Right renal pelvis (tissue), 4 donors: Measurements from ENCODE around the gene PICK1. TPM values are rescaled to one million over a fixed set of nuclear protein-coding genes. Genes with fewer than 3 reads are reported as not detected.
A peak's percentile ranks its signal among the peaks of the same experiment; 100 is the strongest.
"Not testable (repeated sequence)": the region's sequence is repeated elsewhere in the genome, so short reads cannot be mapped to it uniquely, and the experiment has no call there.

Experiments used
- DNase-seq, 4 donors: peaks; one replicate each; pipeline ENCODE4 v3.0.0-alpha.2; 2013; ENCODE audit warnings: low read depth in 4 of 4, low spot score in 3 of 4, missing footprints in 1 of 4
- polyA plus RNA-seq, 4 donors: library from polyadenylated mRNA; unstranded; fragments of 120-200 nt; gene quantifications; one replicate each; pipeline ENCODE4 v1.2.1, GENCODE V29; 2013; ENCODE audit not compliant: insufficient read length in 4 of 4

PICK1 gene
- polyA plus RNA-seq, 4 donors = 27.5 to 38.8 (median 29.3) TPM

GRCh38 chr22:38110863-38111852 lies 54.0 kb downstream of the PICK1 start:
- DNase-seq = no peak

GRCh38 chr22:38111925-38112355 lies 54.7 kb downstream of the PICK1 start:
- DNase-seq = no peak

DNA sequence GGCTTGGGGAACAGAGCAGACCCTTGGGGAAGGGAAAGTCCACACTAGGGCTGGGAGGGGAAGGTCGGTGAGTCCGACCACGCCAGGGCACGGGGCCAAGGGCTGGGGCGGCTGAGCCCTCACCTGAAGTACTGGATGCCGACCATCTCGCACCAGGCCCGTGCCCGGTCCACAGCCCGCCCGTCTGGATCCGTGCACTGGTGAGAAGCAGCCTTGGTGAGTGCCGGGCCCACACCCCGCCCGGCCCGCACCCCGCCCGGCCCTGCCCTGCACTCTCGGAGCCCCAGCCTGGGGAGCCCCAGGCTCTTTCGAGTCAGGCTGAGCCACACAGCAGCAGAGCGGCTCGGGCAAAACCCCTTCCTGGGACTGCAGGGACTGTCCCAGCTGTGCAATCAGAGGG lies 55.2 kb downstream of the PICK1 start:
- no peak for DNase-seq

GRCh38 chr22:38114484-38115398 lies 57.5 kb downstream of the PICK1 start:
- DNase-seq = peak in 1 of 4 donors; percentile 42

- DNase-seq = no peak
Measured at GRCh38 chr22:38115423-38116205, 58.4 kb downstream of the PICK1 start.

- DNase-seq = not testable (repeated sequence)
Measured at GRCh38 chr22:38117556-38117955, 60.4 kb downstream of the PICK1 start.

DNA sequence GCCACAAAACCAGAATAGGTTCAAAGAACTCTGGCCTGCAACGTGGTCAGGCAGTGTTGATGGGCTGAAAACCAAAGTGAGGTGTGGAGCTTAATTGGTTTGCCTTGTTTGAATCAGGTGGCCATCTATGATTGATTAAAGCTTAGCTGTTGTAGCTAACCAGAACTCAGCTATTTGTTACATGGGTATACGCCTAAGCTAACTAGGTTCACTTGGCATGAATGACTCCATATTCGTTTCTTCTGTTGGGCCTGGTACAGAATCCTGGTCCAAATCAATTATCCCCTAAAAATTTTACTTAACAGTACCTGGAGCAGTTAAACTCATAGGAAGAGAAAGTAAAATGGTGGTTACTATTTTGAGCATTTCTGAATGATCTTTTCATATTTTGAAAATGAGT lies 61.0 kb downstream of the PICK1 start:
- DNase-seq = no peak

DNA sequence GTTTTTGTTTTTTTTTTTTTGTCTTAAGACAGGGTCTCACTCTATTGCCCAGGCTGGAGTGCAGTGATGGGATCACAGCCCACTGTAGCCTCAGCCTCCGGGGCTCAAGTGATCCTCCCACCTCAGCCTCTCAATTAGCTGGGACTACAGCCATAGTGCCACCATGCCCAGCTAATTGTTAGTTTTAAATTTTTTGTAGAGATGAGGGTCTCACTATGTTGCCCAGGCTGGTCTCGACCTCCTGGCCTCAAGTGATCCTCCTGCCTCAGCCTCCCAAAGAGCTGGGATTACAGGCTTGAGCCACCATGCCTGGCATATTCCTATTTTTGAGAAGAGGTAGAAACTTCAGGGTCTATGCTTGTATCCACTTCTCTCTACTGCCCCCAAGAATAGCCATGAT lies 61.5 kb downstream of the PICK1 start:
- DNase-seq = not testable (repeated sequence)

- no peak for DNase-seq
Measured at GRCh38 chr22:38120359-38121110, 63.3 kb downstream of the PICK1 start.

DNA sequence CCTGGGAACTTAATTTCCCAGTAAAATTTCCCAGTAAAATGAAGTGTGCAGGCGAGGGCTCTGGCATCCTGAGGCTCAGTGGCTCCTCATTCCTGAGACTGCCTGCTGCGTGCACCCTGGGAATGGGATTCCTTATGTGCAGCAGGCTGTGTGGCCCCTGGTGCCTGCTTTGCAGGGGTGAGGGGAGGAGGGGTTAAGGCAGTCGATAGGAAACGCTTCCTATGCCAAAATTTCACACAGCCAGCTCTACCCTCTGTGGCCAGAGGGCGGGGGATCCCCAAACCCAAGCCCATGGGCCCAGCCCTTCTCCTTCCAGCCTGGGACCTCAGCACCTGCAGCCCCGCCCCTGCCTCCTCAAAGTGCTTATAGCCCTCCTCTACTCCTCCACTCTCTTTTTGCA lies 65.4 kb downstream of the PICK1 start:
- no peak for DNase-seq

DNA sequence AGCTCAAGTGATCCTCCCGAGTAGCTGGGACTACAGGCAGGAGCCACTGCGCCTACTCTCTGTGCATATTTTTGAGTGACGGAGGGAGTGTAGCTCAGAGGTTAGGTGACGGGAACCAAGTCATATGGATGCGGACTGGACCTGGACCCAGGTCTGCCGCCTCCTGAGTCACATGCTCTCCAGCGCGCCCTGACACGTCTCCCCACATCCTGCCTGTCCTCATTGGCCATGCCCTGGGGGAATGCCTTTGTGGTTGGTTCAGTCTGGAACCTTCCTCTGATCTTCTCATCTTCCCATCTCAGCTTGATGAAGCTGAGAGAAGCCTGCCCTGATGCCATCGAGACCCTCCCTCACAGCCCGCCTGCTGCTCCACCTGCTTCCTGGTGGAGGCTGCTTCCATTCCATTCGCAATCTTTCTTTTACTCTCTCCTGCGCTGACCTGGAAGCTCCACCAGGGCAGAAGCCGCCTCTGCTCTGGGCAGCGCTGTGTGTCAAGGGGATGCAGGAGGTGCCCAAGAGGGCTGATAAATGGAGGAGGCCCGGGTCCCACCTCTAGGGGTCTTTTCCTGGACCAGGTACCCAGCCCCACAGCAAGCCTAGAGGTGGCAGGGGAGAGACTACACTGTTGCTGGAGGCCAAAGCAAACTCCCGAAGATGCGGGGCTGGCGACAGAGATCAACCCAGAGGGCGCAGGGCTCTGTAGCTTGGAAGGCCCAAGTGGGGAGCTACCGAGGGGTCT lies 67.2 kb downstream of the PICK1 start:
- DNase-seq = no peak

- no peak for DNase-seq
Measured at GRCh38 chr22:38125038-38125610, 67.9 kb downstream of the PICK1 start.

Other genes starting within 250 kb of the PICK1 start
- 10 to 100 TPM; 14.0 to 18.8 (median 14.4) TPM for gene GCAT, start 249.5 kb upstream of the PICK1 start, polyA plus RNA-seq
- gene GALR3, start 234.0 kb upstream of the PICK1 start, polyA plus RNA-seq = under 1 TPM in 1 of 4 donors, not detected in 3; 0.04 TPM
- 10 to 100 TPM; 25.5 to 30.5 (median 29.4) TPM for gene ANKRD54, start 213.1 kb upstream of the PICK1 start, polyA plus RNA-seq
- gene EIF3L, start 208.0 kb upstream of the PICK1 start, polyA plus RNA-seq = 1,000 to 10,000 TPM; 1,007 to 1,114 (median 1,055) TPM
- gene MICALL1, start 151.1 kb upstream of the PICK1 start, polyA plus RNA-seq = 10 to 100 TPM; 27.4 to 29.8 (median 28.1) TPM
- 1 to 10 TPM; 6.1 to 8.0 (median 6.8) TPM for gene C22orf23, start 103.8 kb upstream of the PICK1 start, polyA plus RNA-seq
- gene POLR2F, start 103.7 kb upstream of the PICK1 start, polyA plus RNA-seq = 10 to 100 TPM; 55.4 to 82.1 (median 63.8) TPM
- 1 to 10 TPM in 3 of 4 donors, under 1 TPM in 1; 0.91 to 3.8 (median 1.3) TPM for gene SOX10, start 72.8 kb upstream of the PICK1 start, polyA plus RNA-seq
- 1 to 10 TPM in 3 of 4 donors, under 1 TPM in 1; 0.72 to 1.8 (median 1.1) TPM for gene SLC16A8, start 26.8 kb downstream of the PICK1 start, polyA plus RNA-seq
- gene BAIAP2L2, start 53.3 kb downstream of the PICK1 start, polyA plus RNA-seq = 1 to 10 TPM; 5.0 to 7.5 (median 6.6) TPM
- 10 to 100 TPM; 36.5 to 47.8 (median 39.9) TPM for gene PLA2G6, start 124.4 kb downstream of the PICK1 start, polyA plus RNA-seq
- 1 to 10 TPM; 2.5 to 4.9 (median 3.1) TPM for gene MAFF, start 144.6 kb downstream of the PICK1 start, polyA plus RNA-seq
- gene TMEM184B, start 215.6 kb downstream of the PICK1 start, polyA plus RNA-seq = 10 to 100 TPM; 37.9 to 45.4 (median 40.9) TPM